HepG2 (cell line): ENCODE results near the gene DDI2. TPM values are rescaled to one million over a fixed set of nuclear protein-coding genes. Genes with fewer than 3 reads are reported as not detected.
A peak's percentile ranks its signal among the peaks of the same experiment; 100 is the strongest.

Experiments used
- IRX3 ChIP-seq: sonication (generic); formaldehyde crosslinking; IDR thresholded peaks from 2 replicates; pipeline ENCODE4 v1.8.1; 2023; ENCODE audit warnings: mild to moderate bottlenecking, low read depth, missing genetic modification reagents, borderline replicate concordance
- KAT7 ChIP-seq: IDR thresholded peaks from 2 replicates; pipeline ENCODE4 v1.6.1; 2018; ENCODE audit warnings: borderline replicate concordance, missing compliant biosample characterization
- KDM5B ChIP-seq: sonication (generic); formaldehyde crosslinking; IDR thresholded peaks from 2 replicates; pipeline ENCODE4 v1.4.0; 2020; ENCODE audit warnings: missing genetic modification reagents, mild to moderate bottlenecking, borderline replicate concordance
- KMT2B ChIP-seq: IDR thresholded peaks from 2 replicates; pipeline ENCODE4 v1.6.1; 2016; ENCODE audit warnings: missing genetic modification reagents, missing compliant biosample characterization
- NFYB ChIP-seq: sonication (generic); formaldehyde crosslinking; IDR thresholded peaks from 2 replicates; pipeline ENCODE4 v1.4.0; 2020; ENCODE audit warnings: missing genetic modification reagents
- NR2F2 ChIP-seq: IDR thresholded peaks from 2 replicates; pipeline ENCODE4 v1.6.1; 2012; ENCODE audit warnings: low read depth, inconsistent platforms, borderline replicate concordance
- RAD21 ChIP-seq: fragments of 450-650 bp; formaldehyde crosslinking; IDR thresholded peaks from 2 replicates; pipeline ENCODE4 v1.5.0; 2020; ENCODE audit warnings: mild to moderate bottlenecking
- TRIM24 ChIP-seq: sonication (generic); formaldehyde crosslinking; IDR thresholded peaks from 2 replicates; pipeline ENCODE4 v1.8.0; 2022; ENCODE audit warnings: mild to moderate bottlenecking, missing genetic modification reagents
- WIZ ChIP-seq: sonication (generic); formaldehyde crosslinking; IDR thresholded peaks from 2 replicates; pipeline ENCODE4 v1.5.1; 2020; ENCODE audit warnings: mild to moderate bottlenecking, missing genetic modification reagents
- ZC3H4 ChIP-seq: sonication (generic); formaldehyde crosslinking; IDR thresholded peaks from 2 replicates; pipeline ENCODE4 v1.4.0; 2020; ENCODE audit warnings: missing genetic modification reagents, borderline replicate concordance
- ZNF235 ChIP-seq: sonication (generic); formaldehyde crosslinking; IDR thresholded peaks from 2 replicates; pipeline ENCODE4 v1.8.1; 2023; ENCODE audit warnings: mild to moderate bottlenecking, missing genetic modification reagents, borderline replicate concordance
- ZNF333 ChIP-seq: sonication (generic); formaldehyde crosslinking; IDR thresholded peaks from 2 replicates; pipeline ENCODE4 v1.4.0; 2020; ENCODE audit warnings: mild to moderate bottlenecking, missing genetic modification reagents, borderline replicate concordance
- ZNF878 ChIP-seq: sonication (generic); formaldehyde crosslinking; IDR thresholded peaks from 2 replicates; pipeline ENCODE4 v1.8.1; 2023; ENCODE audit warnings: mild to moderate bottlenecking, missing genetic modification reagents, moderate library complexity
- ZSCAN9 ChIP-seq: IDR thresholded peaks from 2 replicates; pipeline ENCODE4 v1.6.1; 2016; ENCODE audit warnings: borderline replicate concordance
- polyA plus RNA-seq, 8 experiments: library from polyadenylated mRNA; depleted of rRNA in 3 of 8; stranded (reverse) in 7 of 8; unstranded in 1 of 8; fragments of >200 nt; fragmentation: Illumina TruSeq in 4 of 8; extraction: Trizol in 4 of 8; gene quantifications; 2 replicates each; pipeline versions ENCODE4 v1.2.1 to v1.2.3, GENCODE V29; 2011 to 2016; ENCODE audit warnings: low read depth in 4 of 8, missing spikeins in 1 of 8, mixed read lengths in 1 of 8; ENCODE audit not compliant: insufficient read depth in 1 of 8
- total RNA-seq, 5 experiments: library from RNA; depleted of rRNA; stranded (reverse); fragments of >200 nt; fragmentation: Illumina TruSeq; extraction: Trizol; gene quantifications; 2 replicates each; pipeline ENCODE4 v1.2.3, GENCODE V29; 2016; ENCODE audit warnings: low read depth in 1 of 5
- TF ChIP-seq, protein P1 (sequence below): sonication (generic); formaldehyde crosslinking; IDR thresholded peaks from 2 replicates; pipeline ENCODE4 v1.4.0; 2020; ENCODE audit warnings: missing genetic modification reagents
- TF ChIP-seq, protein P2 (sequence below): sonication (generic); formaldehyde crosslinking; conservative IDR thresholded peaks from 2 replicates; pipeline ENCODE4 v1.4.0; 2020; ENCODE audit warnings: missing genetic modification reagents
- TF ChIP-seq, protein P3 (sequence below): sonication (generic); formaldehyde crosslinking; IDR thresholded peaks from 2 replicates; pipeline ENCODE4 v1.4.0; 2020; ENCODE audit warnings: missing genetic modification reagents, borderline replicate concordance
- TF ChIP-seq, protein P4 (sequence below): sonication (generic); formaldehyde crosslinking; IDR thresholded peaks from 2 replicates; pipeline ENCODE4 v1.4.0; 2020; ENCODE audit warnings: missing genetic modification reagents, low read depth, mild to moderate bottlenecking, borderline replicate concordance
- TF ChIP-seq, protein P5 (sequence below): sonication (generic); IDR thresholded peaks from 2 replicates; pipeline ENCODE4 v1.6.1; 2016; ENCODE audit warnings: low read depth, borderline replicate concordance

Gene DDI2
- total and polyA plus RNA-seq, 2 of the 13 experiments (the other 11 are each of a cell fraction or from before 2014, with no cell fraction given): 8.5 to 25.7 TPM

DNA sequence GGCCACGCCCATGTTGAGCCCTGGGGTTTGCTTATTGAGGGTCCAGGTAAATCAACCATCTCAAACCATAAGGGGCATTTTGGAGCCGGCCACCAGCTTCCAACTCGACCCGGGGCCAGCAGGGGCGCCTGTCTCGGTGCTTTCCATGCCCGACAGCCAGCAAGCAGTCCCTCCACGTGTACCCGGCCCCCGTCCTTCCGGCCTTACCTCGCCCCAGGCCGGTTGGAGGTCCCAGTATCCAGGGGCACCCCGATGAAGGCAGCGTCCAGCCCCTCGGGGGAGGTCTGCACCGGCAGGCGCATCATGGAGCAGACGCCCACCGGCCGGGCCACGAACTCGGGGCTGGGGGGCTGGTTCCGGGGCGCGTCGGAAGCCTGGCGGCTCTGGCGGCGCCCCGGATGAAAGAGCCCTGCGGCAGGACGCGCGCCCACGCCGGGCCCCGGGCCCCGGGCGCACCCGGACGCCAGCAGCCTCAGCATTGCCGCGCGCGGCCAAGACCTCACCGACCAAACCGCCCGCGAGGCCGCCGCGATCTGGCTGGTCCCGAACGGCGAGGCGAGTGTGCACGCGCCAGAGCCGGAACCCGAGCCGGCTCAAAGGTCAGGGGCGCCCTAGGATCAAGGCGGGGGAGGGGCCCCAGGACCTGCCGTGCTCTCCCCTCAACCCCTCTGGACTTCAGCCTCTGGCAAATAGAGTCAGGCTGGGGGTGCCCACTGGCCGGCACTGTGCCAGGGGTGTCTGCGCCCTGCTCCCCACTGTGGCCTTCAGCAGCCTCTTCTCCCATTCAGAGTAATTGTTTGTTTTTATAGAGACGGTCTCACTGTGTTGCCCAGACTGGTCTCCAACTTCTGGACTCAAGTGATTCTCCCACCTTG lies 32.5 kb upstream of the DDI2 start, which contains the start of gene AGMAT (continued):
- TF ChIP-seq IRX3 (CRISPR knock-in tag): peak; percentile 63; the same call in 1 of the 2 replicates
- TF ChIP-seq, protein P1, sequence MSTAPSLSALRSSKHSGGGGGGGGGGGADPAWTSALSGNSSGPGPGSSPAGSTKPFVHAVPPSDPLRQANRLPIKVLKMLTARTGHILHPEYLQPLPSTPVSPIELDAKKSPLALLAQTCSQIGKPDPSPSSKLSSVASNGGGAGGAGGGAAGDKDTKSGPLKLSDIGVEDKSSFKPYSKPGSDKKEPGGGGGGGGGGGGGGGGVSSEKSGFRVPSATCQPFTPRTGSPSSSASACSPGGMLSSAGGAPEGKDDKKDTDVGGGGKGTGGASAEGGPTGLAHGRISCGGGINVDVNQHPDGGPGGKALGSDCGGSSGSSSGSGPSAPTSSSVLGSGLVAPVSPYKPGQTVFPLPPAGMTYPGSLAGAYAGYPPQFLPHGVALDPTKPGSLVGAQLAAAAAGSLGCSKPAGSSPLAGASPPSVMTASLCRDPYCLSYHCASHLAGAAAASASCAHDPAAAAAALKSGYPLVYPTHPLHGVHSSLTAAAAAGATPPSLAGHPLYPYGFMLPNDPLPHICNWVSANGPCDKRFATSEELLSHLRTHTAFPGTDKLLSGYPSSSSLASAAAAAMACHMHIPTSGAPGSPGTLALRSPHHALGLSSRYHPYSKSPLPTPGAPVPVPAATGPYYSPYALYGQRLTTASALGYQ (CRISPR knock-in tag): peak; percentile 87
- no peak for TF ChIP-seq KAT7 (CRISPR knock-in tag)
- no peak for TF ChIP-seq ZNF333 (CRISPR knock-in tag)
- no peak; the same call in 1 of the 2 replicates for TF ChIP-seq RAD21 (CRISPR knock-in tag)
- no peak for TF ChIP-seq ZC3H4
- 0 out of 2 replicates have a peak, but pooled peaks have one; percentile 64 for TF ChIP-seq NR2F2
- peak; percentile 7; the same call in 1 of the 2 replicates for TF ChIP-seq NFYB (CRISPR knock-in tag)
- TF ChIP-seq, protein P2, sequence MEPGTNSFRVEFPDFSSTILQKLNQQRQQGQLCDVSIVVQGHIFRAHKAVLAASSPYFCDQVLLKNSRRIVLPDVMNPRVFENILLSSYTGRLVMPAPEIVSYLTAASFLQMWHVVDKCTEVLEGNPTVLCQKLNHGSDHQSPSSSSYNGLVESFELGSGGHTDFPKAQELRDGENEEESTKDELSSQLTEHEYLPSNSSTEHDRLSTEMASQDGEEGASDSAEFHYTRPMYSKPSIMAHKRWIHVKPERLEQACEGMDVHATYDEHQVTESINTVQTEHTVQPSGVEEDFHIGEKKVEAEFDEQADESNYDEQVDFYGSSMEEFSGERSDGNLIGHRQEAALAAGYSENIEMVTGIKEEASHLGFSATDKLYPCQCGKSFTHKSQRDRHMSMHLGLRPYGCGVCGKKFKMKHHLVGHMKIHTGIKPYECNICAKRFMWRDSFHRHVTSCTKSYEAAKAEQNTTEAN (CRISPR knock-in tag): peak; percentile 68; the same call in 1 of the 2 replicates
- peak; percentile 75; the same call in 1 of the 2 replicates for TF ChIP-seq ZNF878
- TF ChIP-seq, protein P3, sequence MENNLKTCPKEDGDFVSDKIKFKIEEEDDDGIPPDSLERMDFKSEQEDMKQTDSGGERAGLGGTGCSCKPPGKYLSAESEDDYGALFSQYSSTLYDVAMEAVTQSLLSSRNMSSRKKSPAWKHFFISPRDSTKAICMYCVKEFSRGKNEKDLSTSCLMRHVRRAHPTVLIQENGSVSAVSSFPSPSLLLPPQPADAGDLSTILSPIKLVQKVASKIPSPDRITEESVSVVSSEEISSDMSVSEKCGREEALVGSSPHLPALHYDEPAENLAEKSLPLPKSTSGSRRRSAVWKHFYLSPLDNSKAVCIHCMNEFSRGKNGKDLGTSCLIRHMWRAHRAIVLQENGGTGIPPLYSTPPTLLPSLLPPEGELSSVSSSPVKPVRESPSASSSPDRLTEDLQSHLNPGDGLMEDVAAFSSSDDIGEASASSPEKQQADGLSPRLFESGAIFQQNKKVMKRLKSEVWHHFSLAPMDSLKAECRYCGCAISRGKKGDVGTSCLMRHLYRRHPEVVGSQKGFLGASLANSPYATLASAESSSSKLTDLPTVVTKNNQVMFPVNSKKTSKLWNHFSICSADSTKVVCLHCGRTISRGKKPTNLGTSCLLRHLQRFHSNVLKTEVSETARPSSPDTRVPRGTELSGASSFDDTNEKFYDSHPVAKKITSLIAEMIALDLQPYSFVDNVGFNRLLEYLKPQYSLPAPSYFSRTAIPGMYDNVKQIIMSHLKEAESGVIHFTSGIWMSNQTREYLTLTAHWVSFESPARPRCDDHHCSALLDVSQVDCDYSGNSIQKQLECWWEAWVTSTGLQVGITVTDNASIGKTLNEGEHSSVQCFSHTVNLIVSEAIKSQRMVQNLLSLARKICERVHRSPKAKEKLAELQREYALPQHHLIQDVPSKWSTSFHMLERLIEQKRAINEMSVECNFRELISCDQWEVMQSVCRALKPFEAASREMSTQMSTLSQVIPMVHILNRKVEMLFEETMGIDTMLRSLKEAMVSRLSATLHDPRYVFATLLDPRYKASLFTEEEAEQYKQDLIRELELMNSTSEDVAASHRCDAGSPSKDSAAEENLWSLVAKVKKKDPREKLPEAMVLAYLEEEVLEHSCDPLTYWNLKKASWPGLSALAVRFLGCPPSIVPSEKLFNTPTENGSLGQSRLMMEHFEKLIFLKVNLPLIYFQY (CRISPR knock-in tag): peak; percentile 70; the same call in 1 of the 2 replicates
- no peak for TF ChIP-seq WIZ (CRISPR knock-in tag)
- TF ChIP-seq, protein P4, sequence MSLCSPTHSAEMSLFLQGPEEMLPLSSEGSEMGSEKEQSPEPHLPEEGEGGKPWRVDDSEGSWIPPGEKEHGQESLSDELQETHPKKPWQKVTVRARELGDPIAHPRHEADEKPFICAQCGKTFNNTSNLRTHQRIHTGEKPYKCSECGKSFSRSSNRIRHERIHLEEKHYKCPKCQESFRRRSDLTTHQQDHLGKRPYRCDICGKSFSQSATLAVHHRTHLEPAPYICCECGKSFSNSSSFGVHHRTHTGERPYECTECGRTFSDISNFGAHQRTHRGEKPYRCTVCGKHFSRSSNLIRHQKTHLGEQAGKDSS (CRISPR knock-in tag): peak; percentile 83; the same call in 1 of the 2 replicates
- 0 out of 2 replicates have a peak, but pooled peaks have one; percentile 39 for TF ChIP-seq ZNF235 (CRISPR knock-in tag)
- no peak; the same call in 1 of the 2 replicates for TF ChIP-seq KDM5B
- TF ChIP-seq, protein P5, sequence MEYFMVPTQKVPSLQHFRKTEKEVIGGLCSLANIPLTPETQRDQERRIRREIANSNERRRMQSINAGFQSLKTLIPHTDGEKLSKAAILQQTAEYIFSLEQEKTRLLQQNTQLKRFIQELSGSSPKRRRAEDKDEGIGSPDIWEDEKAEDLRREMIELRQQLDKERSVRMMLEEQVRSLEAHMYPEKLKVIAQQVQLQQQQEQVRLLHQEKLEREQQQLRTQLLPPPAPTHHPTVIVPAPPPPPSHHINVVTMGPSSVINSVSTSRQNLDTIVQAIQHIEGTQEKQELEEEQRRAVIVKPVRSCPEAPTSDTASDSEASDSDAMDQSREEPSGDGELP: peak; percentile 42; the same call in 1 of the 2 replicates
- peak; percentile 29; the same call in 1 of the 2 replicates for TF ChIP-seq ZSCAN9 (CRISPR knock-in tag)
- TF ChIP-seq TRIM24: peak; percentile 88
- TF ChIP-seq KMT2B (CRISPR knock-in tag): peak; percentile 66
